ENCODE data around the gene TECR. TPM values are rescaled to one million over a fixed set of nuclear protein-coding genes. Genes with fewer than 3 reads are reported as not detected.

Gene TECR
- total RNA-seq, 2 donors from 2014 or later, result 60.3 to 63.9 TPM

DNA sequence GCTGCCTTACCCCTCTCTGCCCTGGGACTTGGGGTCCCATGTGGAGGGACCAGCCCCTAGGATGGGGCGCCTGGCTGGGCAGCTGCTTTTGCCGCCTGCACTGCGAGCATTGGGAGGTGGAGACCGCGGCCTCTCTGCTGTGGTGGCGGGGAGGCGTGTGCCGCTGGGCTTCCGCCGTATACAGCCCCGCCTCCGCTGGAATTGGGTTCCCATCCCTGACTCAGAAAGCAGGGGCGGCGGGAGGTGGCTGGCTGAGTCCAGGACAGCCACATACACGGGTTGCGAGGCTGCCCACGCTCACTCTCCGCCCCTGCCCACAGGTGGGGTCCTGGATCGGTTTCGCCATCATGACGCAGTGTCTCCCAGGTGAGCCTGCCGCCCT, 35.9 kb downstream of the TECR start:
- Histone ChIP-seq H3K4me3 (no peak overlapping the region), H3K4me1 (peaks cover 0 to 45% of the 10 kb centered on the region in 2 donors), H3K27me3 (no peaks in the 10 kb centered on the region), H3K36me3 (peaks cover 14% of the 10 kb centered on the region), H3K27ac (no peak overlapping the region), H3K9me3 (no peaks in the 10 kb centered on the region)
- no peak for DNase-seq (ENCODE audit: low spot score)
- TF ChIP-seq CTCF (IDR thresholded peaks at IDR 0.05), result no peak

DNA sequence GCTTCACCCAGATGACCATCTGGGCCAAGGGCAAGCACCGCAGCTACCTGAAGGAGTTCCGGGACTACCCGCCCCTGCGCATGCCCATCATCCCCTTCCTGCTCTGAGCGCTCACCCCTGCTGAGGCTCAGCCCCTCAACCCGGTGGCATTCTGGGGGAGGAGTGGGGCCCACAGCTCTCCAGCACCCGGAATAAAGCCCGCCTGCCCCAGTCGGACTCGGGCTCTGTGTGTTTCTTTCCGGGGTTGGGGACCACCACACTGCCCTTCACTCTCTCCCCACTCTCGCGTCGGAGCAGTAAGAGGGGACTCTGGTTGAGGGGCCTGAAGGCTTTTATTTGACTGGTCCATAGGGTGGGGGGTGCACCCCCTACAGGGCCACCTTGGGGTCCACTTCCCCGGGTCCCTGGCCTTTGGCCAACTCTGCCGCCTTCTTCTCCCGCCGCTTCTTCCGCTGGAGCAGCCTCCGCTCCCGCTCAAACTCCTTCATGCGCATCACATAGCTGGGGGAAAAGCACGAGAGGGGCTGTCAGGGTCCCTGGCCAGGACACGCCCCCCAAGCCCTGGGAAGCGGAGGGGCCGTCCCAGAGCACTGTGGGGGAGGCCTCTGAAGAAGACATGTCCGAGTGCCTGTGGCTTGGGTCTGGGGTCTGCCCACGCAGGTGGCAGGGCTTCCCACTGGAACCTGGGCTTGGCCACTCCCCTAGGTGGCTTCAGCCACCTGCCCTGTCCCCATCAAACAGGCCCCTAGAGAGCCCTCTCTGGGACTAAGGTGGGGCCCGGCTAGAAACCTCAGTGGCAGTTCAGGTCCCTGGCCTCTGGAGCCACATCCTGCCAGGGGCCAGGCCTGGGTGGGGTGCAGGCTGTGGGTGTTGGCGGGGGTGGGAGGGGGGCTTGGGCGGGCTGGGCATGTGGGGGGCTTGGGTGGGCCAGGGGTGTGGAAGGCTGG, 36.6 kb downstream of the TECR start:
- Histone ChIP-seq H3K9me3 (no peaks in the 10 kb centered on the region), H3K4me3 (no peak overlapping the region), H3K36me3 (peaks cover 14% of the 10 kb centered on the region), H3K27me3 (no peaks in the 10 kb centered on the region), H3K4me1 (peaks cover 0 to 45% of the 10 kb centered on the region in 2 donors), H3K27ac (no peak overlapping the region)
- no peak for DNase-seq (ENCODE audit: low spot score)
- no peak for TF ChIP-seq CTCF (IDR thresholded peaks at IDR 0.05)

DNA sequence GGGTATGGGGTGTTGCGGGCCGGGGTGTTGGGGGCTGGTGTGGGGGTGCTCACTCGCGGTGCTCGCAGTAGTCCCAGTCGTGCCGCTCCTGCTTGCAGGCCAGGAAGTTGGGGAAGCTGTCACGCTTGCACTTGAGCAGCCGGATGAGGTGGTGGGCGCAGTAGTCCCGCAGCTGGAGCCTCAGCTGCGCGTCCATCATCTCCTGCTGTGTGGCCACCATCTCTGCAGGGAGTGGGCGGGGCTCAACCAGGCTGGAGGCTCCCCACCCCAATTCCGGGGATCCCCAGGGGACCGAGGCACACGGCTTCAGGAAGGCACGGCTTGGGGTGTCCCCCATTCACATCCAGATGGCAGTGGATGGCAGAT, 37.3 kb downstream of the TECR start:
- TF ChIP-seq CTCF (IDR thresholded peaks at IDR 0.05), result no peak
- no peak for DNase-seq (ENCODE audit: low spot score)
- Histone ChIP-seq H3K4me3 (no peak overlapping the region), H3K4me1 (peaks cover 0 to 42% of the 10 kb centered on the region in 2 donors), H3K9me3 (no peaks in the 10 kb centered on the region), H3K27ac (no peak overlapping the region), H3K36me3 (peaks cover 14% of the 10 kb centered on the region), H3K27me3 (no peaks in the 10 kb centered on the region)

DNA sequence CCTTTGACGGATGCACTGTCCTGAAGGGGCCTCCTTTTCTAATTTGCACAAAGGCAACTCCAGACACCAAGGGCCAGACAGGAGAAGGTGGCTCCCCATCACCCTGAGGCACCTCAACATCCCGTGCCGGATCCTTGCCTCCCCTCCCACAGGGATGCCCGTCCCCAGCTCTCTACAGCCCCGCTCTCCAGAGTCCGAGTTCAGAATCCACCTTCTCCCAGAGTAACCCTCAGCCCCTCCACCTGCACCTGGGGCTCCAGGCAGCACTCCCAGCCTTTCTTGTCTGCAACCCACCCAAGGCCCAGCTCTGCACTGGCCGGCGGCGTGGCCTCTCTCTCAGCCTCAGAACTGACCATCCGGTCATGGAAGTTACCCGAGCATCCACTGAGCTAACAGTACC, 37.7 kb downstream of the TECR start:
- peaks cover 0 to 40% of the 10 kb centered on the region in 2 donors for H3K4me1 ChIP-seq

DNA sequence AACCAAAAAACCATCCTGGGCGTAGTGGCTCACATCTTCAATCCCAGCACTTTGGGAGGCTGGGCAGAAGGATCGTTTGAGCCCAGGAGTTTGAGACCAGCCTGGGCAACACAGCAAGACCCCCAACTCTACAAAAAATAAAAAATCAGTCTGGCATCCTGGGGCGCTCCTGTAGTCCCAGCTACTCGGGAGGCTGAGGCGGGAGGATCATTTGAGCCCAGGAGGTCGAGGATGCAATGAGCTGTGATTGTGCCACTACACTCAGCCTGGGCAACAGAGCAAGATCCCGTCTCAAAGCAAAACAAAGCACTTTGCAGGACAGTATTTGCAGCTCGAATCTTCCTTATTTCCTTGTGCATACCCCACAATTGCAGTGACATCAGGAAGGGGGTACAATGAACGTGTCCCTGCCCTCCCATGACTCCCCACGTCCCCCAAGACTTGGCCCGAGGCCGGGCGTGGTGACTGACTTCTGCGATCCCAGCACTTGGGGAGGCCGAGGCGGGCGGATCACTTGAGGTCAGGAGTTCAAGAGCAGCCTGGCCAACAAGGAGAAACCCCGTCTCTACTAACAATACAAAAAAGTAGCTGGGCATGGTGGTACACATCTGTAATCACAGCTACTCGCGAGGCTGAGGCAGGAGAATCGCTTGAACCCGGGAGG, 41.6 kb downstream of the TECR start:
- DNase-seq (ENCODE audit: low spot score), result no peak
- Histone ChIP-seq H3K36me3 (peaks cover 3% of the 10 kb centered on the region), H3K4me3 (peak overlapping the region; percentile 74 to 92), H3K27me3 (no peaks in the 10 kb centered on the region), H3K4me1 (peaks cover 0 to 26% of the 10 kb centered on the region in 2 donors), H3K9me3 (no peaks in the 10 kb centered on the region), H3K27ac (peak overlapping the region; percentile 83 to 85)
- TF ChIP-seq CTCF (IDR thresholded peaks at IDR 0.05), result no peak

More for the DNA sequence above, 37.7 kb downstream of the TECR start:
- Histone ChIP-seq H3K9me3 (no peaks in the 10 kb centered on the region), H3K27me3 (no peaks in the 10 kb centered on the region), H3K36me3 (peaks cover 14% of the 10 kb centered on the region), H3K27ac (no peak overlapping the region), H3K4me3 (no peak overlapping the region)
- DNase-seq (ENCODE audit: low spot score), result no peak
- TF ChIP-seq CTCF (IDR thresholded peaks at IDR 0.05), result no peak

All from right atrium auricular region (tissue), 2 donors.